ENCODE results near the gene ASPA.
"Not testable (repeated sequence)": the region's sequence is repeated elsewhere in the genome, so short reads cannot be mapped to it uniquely, and the experiment has no call there.

ASPA gene

DNA sequence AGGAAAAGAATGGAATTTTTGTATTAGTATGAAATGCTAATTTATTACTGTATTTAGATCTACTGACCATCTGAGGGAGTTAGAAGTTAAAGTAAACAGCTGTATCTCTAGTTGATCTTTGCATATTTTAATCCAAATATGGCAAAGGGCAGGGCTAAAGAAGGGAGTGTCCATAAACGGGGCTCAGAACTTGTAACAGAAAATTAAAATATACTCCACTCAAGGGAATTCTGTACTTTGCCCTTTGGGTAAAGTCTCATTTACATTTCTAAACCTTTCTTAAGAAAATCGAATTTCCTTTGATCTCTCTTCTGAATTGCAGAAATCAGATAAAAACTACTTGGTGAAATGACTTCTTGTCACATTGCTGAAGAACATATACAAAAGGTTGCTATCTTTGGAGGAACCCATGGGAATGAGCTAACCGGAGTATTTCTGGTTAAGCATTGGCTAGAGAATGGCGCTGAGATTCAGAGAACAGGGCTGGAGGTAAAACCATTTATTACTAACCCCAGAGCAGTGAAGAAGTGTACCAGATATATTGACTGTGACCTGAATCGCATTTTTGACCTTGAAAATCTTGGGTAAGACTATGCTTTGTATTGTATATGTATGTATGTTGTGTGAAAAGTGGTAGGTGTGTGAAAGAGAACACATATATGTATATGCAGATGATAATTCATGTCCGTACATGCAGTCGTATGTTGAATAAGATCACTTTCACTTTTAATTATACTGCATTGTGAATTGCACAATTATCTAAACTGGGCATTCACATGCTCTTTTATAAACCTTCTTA lies at the start of gene ASPA:
Gene ASPA, plus strand, starts transcription at position 186 of the 799 bp plus-strand sequence. Its CDS starts 163 bp downstream, at position 349.
- no peak for DNase-seq

DNA sequence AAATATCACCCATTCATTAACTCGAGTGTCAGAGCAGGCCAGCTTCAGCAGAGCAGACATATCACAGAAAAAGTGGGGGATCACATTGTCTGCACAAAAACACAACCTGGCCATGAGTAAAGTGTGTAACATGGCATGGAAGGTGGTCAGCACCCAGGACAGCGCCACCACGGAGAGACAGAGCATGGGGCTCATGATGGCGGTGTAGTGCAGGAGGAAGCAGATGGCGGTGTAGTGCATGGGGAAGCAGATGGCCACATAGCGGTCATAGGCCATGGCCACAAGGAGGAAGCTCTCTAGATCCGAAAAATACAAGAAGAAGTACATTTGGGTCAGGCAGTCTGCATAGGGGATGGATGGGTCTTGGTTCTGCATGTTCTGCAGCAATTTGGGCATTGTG lies 42.6 kb upstream of the ASPA start:
- DNase-seq = not testable (repeated sequence)

DNA sequence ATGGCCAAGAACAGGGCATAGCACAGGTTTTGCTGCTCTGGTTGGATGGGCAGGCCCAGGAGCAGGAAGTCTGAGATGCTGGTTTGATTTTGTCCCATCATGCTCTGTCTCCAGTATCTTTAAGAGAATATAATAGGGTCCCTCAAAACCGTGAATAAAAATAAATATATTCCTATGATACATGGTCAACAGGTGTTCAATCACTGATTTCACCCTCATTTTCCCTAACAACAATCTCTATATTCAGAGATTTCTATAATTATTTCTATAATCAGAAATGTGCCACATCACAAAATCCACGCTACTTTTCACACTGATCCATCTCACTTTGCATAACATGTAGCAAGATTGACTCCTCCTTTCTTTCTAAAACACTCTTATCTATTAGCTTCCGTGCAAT lies 42.1 kb upstream of the ASPA start, which contains the start of gene OR1E2:
Gene OR1E2, minus strand, starts transcription at position 101 of the 400 bp plus-strand sequence. Its CDS starts 0 bp downstream, at position 101.
- DNase-seq = no peak

DNA sequence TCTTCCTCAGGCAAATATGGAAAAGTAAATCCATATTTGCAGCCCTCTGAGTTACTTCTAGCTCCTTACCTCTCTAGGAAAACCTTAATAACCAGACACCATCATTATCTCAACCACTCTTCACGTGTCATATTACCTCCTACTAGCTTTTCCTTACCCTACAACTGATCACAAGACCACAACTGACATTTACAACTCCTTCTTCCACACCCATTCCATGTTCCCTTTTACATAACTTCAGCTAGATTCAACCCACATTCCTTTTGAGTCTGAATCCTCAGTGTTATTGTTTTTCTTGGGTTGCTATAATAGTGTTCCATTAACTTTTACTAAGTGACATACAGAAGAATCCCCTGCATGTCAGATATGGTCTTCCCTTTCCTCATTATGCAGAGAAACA lies 37.4 kb upstream of the ASPA start:
- no peak for DNase-seq

DNA sequence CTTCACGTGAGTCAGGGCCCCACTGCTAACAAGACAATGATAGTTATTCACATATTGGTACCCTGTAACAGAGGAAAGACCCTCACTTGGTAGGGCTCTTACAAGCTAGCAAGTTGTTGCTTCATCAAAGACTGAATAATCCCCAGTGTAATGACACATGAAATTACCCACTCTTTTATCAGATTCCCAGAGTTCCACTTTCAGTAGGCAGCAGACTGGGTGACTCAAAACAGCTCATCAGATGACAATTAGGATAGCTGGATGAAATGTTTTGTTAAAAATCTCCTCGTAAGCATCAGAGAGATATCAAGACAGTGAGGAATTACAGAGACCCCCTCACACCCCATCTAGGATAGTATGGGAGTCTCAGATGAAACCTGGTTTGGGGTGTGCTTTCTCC lies 35.3 kb upstream of the ASPA start:
- no peak for DNase-seq

DNA sequence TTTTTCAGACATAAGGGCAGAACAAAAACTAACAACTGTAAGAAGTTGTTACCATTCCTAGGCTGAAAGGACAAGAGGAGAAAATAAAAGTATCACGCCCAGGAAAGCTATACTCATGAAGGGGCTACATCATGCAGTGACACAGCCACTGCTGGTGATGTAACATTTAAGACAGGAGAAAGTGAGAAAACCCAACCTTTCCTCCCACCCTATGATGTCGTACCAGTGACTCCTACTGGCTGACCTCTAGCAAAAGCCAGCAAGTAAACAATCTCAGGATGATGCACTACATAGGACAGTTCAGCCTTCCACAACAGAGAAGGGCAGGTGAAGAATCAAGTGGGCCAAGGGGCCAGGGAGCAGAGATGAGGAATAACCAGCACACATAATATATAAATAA lies 28.2 kb upstream of the ASPA start:
- DNase-seq = no peak

DNA sequence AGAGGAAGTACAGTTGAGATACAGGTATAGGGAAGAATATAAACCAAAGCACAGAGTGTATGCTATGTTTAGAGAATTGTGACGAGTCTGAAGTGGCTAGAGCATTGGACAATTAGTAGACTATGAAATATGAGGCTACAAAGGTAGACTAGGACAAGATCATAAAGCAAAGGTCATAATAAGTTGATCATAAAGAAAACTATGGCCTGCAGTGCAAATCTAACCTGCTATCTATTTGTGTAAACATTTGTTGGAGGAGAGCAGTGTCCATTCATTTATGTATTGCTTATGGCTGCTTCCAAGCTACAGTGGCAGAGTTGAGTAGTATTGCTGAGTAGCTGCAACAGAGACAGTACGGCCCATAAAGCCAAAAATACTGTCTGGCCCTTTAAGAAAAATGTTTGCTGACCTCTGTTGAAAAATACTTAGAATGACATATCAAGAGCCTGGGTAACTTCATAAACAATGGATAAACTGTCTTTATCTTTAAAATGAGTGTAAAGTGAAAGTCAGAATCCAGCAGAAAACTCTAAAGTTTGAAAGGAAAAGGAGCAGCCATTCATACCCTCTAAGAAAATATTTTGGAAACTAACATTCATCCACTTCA lies 27.6 kb upstream of the ASPA start:
- no peak for DNase-seq

DNA sequence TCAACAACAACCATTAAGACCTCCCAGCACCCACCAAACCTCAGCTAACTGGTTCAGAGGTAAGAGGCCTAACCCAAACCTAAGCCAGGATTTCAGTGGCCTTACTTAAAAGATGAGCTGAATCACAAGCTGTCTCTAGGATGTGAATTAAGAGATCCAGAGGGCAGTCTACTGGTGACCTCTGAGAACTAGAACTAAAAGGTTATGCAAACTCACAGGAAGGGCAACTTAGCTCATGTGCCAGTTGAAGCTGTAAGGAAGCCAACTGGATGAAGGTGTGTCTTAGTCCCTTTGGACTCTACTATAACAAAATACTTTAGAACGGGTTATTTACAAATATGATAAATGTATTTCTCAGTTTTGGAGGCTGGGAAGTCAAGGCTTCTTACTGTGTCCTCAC lies 9.4 kb upstream of the ASPA start:
- not testable (repeated sequence) for DNase-seq

DNA sequence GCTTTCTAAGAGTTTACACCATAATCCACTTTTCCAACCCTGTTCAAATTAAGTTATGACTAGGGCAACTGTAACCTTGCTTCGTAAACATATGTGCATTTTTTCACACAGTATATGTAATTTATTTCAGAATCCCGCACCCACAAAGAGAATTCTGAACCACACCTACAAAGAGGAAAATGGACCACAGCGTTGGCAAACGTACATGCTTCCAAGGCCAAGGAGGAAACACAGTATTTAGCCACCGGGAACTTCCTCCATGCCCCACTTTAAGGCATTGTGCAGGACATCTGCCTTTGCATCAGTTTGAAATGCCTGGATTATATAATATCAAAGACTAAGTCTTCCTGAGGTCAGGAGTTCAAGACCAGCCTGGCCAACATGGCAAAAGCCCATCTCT lies 6.3 kb upstream of the ASPA start:
- DNase-seq = no peak

DNA sequence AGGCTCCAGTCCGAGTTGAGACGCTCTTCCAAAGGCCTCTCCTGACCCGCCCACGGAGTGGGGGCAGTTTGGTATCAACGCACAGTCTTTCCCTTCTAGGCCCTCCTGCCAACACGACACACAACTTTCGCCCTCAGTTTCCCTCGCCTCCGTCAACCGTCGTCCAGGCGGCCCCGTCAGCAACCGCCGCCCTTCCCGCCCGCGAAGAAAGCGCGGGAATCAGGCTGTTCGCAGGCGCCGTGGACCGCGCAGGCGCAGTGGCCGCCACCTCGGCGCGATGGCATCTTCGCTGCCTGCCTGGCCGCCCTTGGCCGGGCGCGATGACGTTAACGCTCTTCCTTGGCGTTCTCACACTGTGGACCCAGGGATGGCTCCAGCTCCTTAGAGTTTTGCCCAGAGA lies 4.2 kb upstream of the ASPA start, which contains the start of gene SPATA22:
Gene SPATA22, minus strand, starts transcription at position 221 of the 400 bp plus-strand sequence. CDS start 2,494 bp downstream, outside the sequence.
- DNase-seq = no peak

DNA sequence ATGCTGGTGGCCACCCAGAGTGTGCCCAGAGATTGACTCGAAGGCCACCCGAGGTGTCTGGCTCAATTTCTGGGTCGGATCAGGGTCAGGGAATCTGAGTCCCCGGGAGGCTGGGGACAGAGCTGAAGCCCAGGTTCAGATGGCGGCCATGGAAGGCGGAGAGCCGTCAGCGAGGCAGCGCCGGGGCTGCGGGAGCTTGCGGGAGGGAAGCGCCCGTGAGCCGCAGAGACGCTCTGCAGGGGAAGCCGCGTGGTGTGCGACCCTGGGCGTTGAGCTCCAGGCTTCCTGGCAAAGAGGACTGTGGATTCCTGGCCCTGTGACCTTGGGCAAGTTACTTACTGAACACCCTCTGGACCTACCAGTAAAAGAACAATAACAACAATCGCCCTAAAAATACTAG lies 3.7 kb upstream of the ASPA start:
- DNase-seq = no peak

DNA sequence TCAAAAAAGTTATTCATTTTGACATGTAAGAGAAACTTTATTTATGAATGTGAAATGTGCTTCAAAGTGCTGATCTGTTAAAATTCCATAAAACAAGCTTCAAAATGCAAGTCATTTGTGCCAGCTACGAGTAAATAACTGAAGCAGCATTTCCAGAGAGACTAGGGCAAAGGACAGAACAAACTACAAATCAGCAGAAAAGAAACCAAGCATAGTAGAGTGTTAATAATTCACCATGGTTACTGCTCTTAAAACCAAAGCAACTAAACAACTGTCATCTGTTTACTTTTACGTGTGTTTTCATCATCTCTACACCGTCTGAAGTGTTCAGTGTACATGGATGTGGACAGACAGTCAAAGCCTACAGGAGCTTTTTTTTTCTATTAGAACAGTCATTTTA lies 1.6 kb upstream of the ASPA start:
- no peak for DNase-seq

DNA sequence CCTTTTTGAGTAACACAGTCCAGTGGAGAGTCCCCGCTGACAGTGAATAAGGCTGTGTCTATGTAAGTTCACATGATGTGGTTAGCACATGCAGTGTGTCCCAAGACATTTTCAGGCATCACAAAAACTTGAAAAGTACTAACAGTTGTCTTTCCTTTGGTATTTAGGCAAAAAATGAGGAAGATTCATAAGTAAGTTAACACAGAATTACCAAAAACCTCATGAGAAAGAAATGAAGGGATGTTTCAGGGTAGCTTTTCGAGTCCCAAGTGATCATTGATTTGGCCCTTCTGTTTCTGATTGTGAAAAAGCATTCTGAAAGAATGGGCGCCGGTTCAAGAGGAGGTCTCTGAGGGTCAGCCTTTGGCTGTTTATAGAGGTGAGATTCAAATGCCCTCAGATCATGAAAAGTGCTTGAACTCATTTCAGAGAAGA lies 529 bp upstream of the ASPA start:
- no peak for DNase-seq

DNA sequence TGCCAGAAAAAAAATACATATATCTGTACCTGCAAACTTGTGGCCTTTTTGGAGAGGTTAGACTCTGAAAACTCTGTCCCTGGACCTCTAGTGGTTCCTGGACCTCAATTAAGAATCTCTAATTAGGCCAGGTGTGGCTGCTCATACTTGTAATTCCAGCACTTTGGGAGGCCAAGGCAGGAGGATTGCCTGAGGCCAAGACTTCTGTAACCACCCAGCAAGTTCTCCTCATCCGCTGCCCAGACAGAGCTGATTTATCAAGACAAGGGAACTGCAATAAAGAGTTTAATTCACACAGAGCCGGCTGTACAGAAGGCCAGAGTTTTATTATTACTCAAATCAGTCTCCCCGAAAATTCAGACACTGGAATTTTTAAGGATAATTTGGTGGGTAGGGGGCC lies 4.2 kb downstream of the ASPA start:
- DNase-seq = no peak

DNA sequence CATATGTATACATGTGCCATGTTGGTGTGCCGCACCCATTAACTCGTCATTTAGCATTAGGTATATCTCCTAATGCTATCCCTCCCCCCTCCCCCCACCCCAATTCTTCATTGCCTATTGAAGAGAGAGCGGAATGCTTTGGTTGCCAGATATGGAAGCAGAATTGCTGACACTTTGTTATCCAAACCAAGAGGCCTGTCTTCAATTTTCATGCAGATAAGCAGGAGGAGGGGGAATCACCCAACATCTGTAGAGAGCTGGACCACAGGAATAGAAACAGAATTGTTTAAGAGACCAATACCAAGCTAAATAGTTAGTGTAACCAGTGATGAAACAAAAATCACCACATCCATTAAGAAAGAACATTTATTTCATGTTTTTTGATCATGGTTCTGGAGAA lies 7.1 kb downstream of the ASPA start:
- no peak for DNase-seq

DNA sequence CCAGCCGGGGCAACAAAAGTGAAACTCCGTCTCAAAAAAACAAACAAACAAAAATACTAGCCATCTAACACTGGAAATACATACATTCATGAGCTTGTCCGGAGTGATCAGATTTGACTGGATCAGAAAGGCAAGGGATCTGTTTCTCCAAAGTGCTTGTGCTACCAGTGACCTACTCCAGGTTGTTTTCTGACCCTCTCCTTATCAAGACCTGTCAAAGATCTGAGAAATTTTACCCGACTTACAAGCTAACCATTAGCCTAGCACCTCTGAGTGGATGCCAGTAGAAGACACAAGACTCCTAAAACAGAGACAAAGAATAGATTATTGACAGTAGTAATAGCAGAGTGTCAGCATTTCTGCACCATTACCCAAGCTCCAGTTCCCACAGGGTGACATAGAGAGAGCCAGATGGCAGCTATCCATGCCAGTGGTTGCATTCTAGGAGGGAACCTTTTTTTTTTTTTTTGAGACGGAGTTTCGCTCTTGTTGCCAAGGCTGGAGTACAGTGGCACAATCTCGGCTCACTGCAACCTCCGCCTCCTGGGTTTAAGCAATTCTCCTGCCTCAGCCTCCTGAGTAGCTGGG lies 9.8 kb downstream of the ASPA start:
- DNase-seq = no peak

DNA sequence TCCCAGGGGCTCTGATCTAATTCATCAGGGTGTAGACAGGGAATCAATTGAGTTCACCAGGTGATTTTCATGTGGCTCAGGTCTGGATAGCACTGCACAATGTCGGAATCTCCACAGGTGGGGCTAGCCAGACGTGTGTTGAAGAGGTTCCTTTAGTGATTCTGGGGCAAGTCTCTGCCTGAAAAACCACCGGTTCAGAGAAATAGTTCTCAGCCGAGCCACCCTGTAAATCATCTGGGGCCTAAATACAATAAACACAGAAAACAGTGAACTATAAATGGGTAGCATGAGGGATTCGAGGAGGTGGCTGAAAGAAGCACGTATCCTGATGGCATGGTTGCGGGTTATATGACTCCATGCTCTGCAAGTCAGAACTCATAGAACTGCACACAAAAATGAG lies 21.3 kb downstream of the ASPA start:
- DNase-seq = no peak

DNA sequence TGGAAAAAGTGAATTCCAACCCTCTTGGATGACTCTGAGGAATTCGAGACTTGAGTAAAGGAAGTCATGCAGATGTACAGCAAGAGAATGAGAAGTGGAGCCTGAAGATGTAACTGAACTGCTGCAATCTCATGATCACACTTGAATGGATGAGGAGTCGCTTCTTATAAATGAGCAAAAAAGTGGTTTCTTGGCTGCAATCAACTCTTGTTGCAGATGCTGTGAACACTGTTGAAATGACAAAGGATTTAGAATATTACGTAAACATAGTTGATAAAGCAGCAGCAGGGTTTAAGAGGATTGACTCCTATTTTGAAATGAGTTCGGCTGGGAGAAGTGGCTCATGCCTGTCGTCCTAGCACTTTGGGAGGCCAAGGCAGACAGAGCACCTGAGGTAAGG lies 25.5 kb downstream of the ASPA start:
- DNase-seq = no peak

DNA sequence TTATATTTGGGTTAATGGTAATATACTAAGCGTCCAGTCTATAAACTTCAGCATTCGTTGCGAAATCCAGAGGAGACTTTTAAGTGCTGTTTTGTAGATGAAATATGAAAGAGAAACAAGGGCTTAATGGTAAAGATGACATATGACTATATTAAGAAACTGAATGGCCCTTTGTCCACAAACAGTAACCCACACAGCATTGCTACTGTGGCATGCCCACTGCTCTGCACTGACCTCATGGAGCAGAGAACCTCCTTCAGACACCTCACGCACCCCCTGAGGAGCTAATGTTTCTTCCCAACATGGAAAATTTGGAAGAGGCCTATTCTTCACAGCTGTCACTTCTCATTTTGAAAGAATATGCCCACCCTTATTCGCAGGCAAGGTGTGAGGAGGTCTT lies 26.7 kb downstream of the ASPA start:
- DNase-seq = no peak

DNA sequence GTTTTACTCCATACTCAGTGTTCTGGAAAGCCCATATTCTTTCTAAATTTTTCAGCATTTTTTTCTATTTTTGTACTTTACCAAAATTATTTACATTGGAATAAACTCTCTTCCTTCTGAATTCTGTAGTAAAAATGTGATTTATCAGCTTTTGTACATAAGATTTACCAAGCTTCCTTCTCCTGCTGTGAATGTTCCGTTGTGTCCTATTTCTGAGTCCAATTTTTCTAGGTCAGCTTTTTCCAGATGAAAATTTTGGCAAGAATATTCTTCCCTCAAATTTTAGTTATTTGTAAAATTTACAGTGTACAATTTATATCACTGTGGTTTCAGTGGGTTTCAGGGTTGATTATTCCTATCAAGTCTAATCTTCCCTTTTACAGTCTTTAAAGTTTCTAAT lies 27.5 kb downstream of the ASPA start:
- DNase-seq = no peak

DNA sequence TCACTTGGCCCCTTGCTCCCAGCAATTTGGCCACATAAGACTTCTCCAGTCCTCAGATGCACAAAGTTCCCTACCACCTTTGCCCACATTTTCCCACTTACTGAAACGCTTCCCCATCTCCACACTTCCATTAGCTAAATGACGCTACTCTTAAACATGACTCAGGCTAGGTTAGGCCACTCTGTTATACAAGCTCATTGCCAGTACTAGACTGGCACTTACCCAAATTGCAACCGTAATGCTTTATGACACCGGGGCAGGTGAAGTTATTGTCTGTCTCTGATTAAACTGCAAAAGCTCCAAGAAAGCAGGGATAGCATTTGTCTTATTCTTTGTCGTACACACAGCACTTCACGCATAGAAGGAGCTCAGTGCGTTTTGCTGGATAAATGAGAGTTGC lies 29.2 kb downstream of the ASPA start:
- no peak for DNase-seq

DNA sequence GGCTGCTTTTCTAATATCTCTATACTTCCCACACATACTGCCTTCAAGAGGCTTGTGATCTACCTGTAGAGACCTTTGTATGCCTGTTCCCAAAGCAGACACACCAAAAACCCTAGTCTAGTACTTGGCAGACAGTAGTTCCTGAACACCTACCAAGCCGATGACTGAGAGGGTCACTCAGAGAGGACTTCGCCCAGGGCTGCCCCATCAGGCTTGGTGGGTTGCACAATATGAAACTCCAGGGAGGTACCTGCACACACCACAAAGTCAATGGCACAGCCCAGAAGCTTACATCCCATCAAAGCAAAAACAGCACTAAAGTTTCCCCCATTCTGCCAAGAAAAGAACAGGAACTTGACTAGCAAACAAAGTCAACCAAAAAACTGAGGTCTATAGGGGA lies 30.3 kb downstream of the ASPA start:
- no peak for DNase-seq

DNA sequence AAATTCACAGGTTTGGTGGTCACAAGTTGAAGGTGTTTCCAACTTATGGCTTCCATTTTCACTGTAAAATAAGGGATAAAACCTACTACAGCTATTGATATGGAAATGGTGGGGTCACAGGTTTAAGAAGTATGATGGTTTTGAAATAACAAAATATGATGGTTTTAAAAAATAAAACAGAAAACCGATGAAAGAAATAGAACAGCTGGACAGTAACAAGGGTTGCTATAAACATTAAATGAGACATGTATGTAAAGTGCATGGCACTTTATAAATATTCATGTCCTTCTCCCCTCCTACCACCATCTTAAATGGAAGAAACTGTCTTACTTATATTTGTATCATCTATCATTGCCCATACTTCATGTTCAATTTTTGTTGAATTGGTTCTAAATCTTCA lies 31.3 kb downstream of the ASPA start:
- no peak for DNase-seq

DNA sequence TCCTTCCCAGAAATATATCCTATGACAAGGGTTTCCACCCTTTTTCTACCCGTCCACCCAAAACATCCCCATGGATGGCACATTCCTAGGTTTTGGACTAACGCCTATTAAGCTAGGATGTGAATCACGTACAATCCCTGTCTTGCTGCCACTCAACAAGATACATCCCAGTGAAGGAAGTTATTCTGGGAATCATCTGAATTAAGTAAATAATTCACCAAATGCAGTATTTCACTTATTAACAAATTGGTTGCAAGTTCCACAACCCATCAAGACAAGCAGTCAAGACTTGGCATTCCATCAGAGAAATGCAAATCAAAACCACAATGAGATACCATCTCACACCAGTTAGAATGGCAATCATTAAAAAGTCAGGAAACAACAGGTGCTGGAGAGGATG lies 32.1 kb downstream of the ASPA start:
- DNase-seq = no peak
